H9 (cell line): ENCODE results near the gene CASP14. TPM values are rescaled to one million over a fixed set of nuclear protein-coding genes. Genes with fewer than 3 reads are reported as not detected.
A peak's percentile ranks its signal among the peaks of the same experiment; 100 is the strongest.

ENCODE experiments used
- DNase-seq: peaks from one replicate; pipeline ENCODE4 v3.0.0-alpha.2; 2017
- H2AFZ ChIP-seq: one replicate; pipeline ENCODE4 v1.6.1; 2013; ENCODE audit warnings: mild to moderate bottlenecking, low read length, control low read depth, moderate library complexity
- H2AK5ac ChIP-seq: 2 replicates; pipeline ENCODE4 v1.6.1; 2013; ENCODE audit warnings: low read length, control low read depth, mixed read lengths; ENCODE audit not compliant: insufficient read length
- H2BK120ac ChIP-seq: one replicate; pipeline ENCODE4 v1.6.1; 2013; ENCODE audit warnings: low read depth, mild to moderate bottlenecking, low read length, control low read depth, inconsistent platforms; ENCODE audit not compliant: poor library complexity, severe bottlenecking
- H2BK12ac ChIP-seq: 2 replicates; pipeline ENCODE4 v1.6.1; 2013; ENCODE audit warnings: low read length, control low read depth, mixed read lengths, low read depth; ENCODE audit not compliant: insufficient read length
- H2BK15ac ChIP-seq: 2 replicates; pipeline ENCODE4 v1.6.1; 2013; ENCODE audit warnings: low read depth, low read length, control low read depth
- H2BK20ac ChIP-seq: one replicate; pipeline ENCODE4 v1.6.1; 2013; ENCODE audit warnings: low read depth, mild to moderate bottlenecking, low read length, control low read depth, inconsistent platforms; ENCODE audit not compliant: poor library complexity, severe bottlenecking
- H2BK5ac ChIP-seq: 2 replicates; pipeline ENCODE4 v1.6.1; 2013; ENCODE audit warnings: low read length, control low read depth, mixed read lengths; ENCODE audit not compliant: insufficient read length
- H3K14ac ChIP-seq: 2 replicates; pipeline ENCODE4 v1.6.1; 2013; ENCODE audit warnings: low read length, control low read depth; ENCODE audit not compliant: insufficient read depth
- H3K18ac ChIP-seq: 2 replicates; pipeline ENCODE4 v1.6.1; 2013; ENCODE audit warnings: low read depth, mild to moderate bottlenecking, mixed read lengths, low read length, control low read depth; ENCODE audit not compliant: insufficient read length
- H3K23ac ChIP-seq: 2 replicates; pipeline ENCODE4 v1.6.1; 2013; ENCODE audit warnings: low read length, control low read depth, mixed read lengths, low read depth; ENCODE audit not compliant: insufficient read length
- H3K23me2 ChIP-seq: 2 replicates; pipeline ENCODE4 v1.6.1; 2013; ENCODE audit warnings: low read depth, mild to moderate bottlenecking, mixed read lengths, low read length, control low read depth; ENCODE audit not compliant: insufficient read length, poor library complexity, severe bottlenecking
- H3K27ac ChIP-seq: 2 replicates; pipeline ENCODE4 v1.5.1; 2013; ENCODE audit warnings: low read length, control low read depth, mixed read lengths, low read depth; ENCODE audit not compliant: insufficient read length
- H3K27me3 ChIP-seq: 2 replicates; pipeline ENCODE4 v1.6.1; 2013; ENCODE audit warnings: low read length, control low read depth, inconsistent platforms; ENCODE audit not compliant: insufficient read depth
- H3K4ac ChIP-seq: 2 replicates; pipeline ENCODE4 v1.6.1; 2013; ENCODE audit warnings: low read depth, mild to moderate bottlenecking, control low read depth, inconsistent platforms, low read length, moderate library complexity
- H3K4me1 ChIP-seq: 2 replicates; pipeline ENCODE4 v1.6.1; 2013; ENCODE audit warnings: low read length, control low read depth, inconsistent platforms; ENCODE audit not compliant: insufficient read depth
- H3K4me2 ChIP-seq: 2 replicates; pipeline ENCODE4 v1.6.1; 2013; ENCODE audit warnings: low read length, control low read depth, mixed read lengths; ENCODE audit not compliant: insufficient read length, insufficient read depth
- H3K56ac ChIP-seq: 2 replicates; pipeline ENCODE4 v1.6.1; 2013; ENCODE audit warnings: low read depth, mild to moderate bottlenecking, mixed read lengths, low read length, control low read depth; ENCODE audit not compliant: insufficient read length
- H3K79me1 ChIP-seq: 2 replicates; pipeline ENCODE4 v1.6.1; 2013; ENCODE audit warnings: low read depth, mild to moderate bottlenecking, moderate library complexity, low read length, control low read depth, inconsistent platforms; ENCODE audit not compliant: insufficient read depth, poor library complexity, severe bottlenecking
- H3K79me2 ChIP-seq: 2 replicates; pipeline ENCODE4 v1.6.1; 2013; ENCODE audit warnings: low read length, control low read depth, inconsistent platforms; ENCODE audit not compliant: insufficient read depth
- H3K9ac ChIP-seq: 2 replicates; pipeline ENCODE4 v1.6.1; 2013; ENCODE audit warnings: low read length, control low read depth, mixed read lengths; ENCODE audit not compliant: insufficient read length; ENCODE audit errors: extremely low read depth
- H3K9me3 ChIP-seq: one replicate; pipeline ENCODE4 v1.6.1; 2013; ENCODE audit warnings: low read depth, low read length, inconsistent platforms; ENCODE audit not compliant: control insufficient read depth
- H3T11ph ChIP-seq: one replicate; pipeline ENCODE4 v1.6.1; 2013; ENCODE audit warnings: mild to moderate bottlenecking, low read length, control low read depth, inconsistent platforms
- H4K20me1 ChIP-seq: one replicate; pipeline ENCODE4 v1.6.1; 2013; ENCODE audit not compliant: control insufficient read depth, insufficient read length, insufficient read depth
- H4K5ac ChIP-seq: 2 replicates; pipeline ENCODE4 v1.6.1; 2013; ENCODE audit warnings: low read depth, mild to moderate bottlenecking, mixed read lengths, low read length, control low read depth; ENCODE audit not compliant: insufficient read length
- H4K8ac ChIP-seq: replicated peaks from 2 replicates; pipeline ENCODE4 v1.6.1; 2013; ENCODE audit warnings: low read length, control low read depth, mixed read lengths, low read depth; ENCODE audit not compliant: insufficient read length
- H4K91ac ChIP-seq: 2 replicates; pipeline ENCODE4 v1.6.1; 2013; ENCODE audit warnings: low read depth, mild to moderate bottlenecking, moderate library complexity, mixed read lengths, low read length, control low read depth; ENCODE audit not compliant: insufficient read length
- H3K27ac Mint-ChIP-seq, 3 experiments: 2 replicates in 2 of 3; 3 replicates in 1 of 3; pipeline ENCODE4 v1.8.0; 2020 to 2021; ENCODE audit warnings: mixed read lengths in 3 of 3, mild to moderate bottlenecking in 1 of 3, moderate library complexity in 1 of 3
- H3K27me3 Mint-ChIP-seq: 2 replicates; pipeline ENCODE4 v1.8.0; 2021; ENCODE audit warnings: low read depth, mild to moderate bottlenecking, moderate library complexity, mixed read lengths
- H3K36me3 Mint-ChIP-seq, 3 experiments: 2 replicates in 2 of 3; 3 replicates in 1 of 3; pipeline ENCODE4 v1.8.0; 2020 to 2021; ENCODE audit warnings: low read depth in 3 of 3, mixed read lengths in 3 of 3; ENCODE audit not compliant: insufficient read depth in 1 of 3
- H3K4me1 Mint-ChIP-seq, 2 experiments: 2 replicates each; pipeline ENCODE4 v1.8.0; 2020; ENCODE audit warnings: mixed read lengths in 2 of 2
- H3K4me3 Mint-ChIP-seq, 2 experiments: 2 replicates in 1 of 2; 3 replicates in 1 of 2; pipeline ENCODE4 v1.8.0; 2020 to 2021; ENCODE audit warnings: mild to moderate bottlenecking in 2 of 2, mixed read lengths in 2 of 2, moderate library complexity in 1 of 2
- H3K9me3 Mint-ChIP-seq, 2 experiments: 2 replicates in 1 of 2; 3 replicates in 1 of 2; pipeline ENCODE4 v1.8.0; 2020; ENCODE audit warnings: mild to moderate bottlenecking in 2 of 2, mixed read lengths in 2 of 2, moderate library complexity in 1 of 2
- CTCF ChIP-seq: fragments of 200-600 bp; sonication (generic); conservative IDR thresholded peaks from 3 replicates; pipeline ENCODE4 v1.8.0; 2021; ENCODE audit warnings: antibody characterized with exemption, mild to moderate bottlenecking
- WGBS: extraction: QIAGEN DNeasy Blood & Tissue Kit; methylation state at CpG from one replicate; pipeline ENCODE4 v1.1.7; 2013; ENCODE audit warnings: missing lambda C conversion rate, low lambda C conversion rate, mixed read lengths; ENCODE audit not compliant: insufficient read length; ENCODE audit errors: extremely low coverage; 5-methylcytosine and 5-hydroxymethylcytosine counted together
- total RNA-seq: library from RNA; stranded (reverse); gene quantifications from 2 replicates; pipeline ENCODE4 v1.2.1, GENCODE V29; 2021

Gene CASP14
- total RNA-seq, 1 experiment from 2014 or later, result not detected

- H2BK12ac ChIP-seq, result no peak within 1 kb of the TSS
- peak; percentile 81 for DNase-seq
- H3K9me3 ChIP-seq, result no peaks in the 10 kb centered on the region
- no peak for TF ChIP-seq CTCF
- H2AFZ ChIP-seq, result peak within 1 kb of the TSS; percentile 82
- peak within 1 kb of the TSS; percentile 92 for H3K9ac ChIP-seq
- Mint-ChIP-seq H3K27ac (peak within 1 kb of the TSS; percentile 65 to 91 (median 85)), H3K36me3 (peaks cover 18 to 32% (median 26%) of the 10 kb centered on the region in 3 experiments), H3K4me3 (peak within 1 kb of the TSS; percentile 78 to 87), H3K9me3 (peaks cover 15 to 20% of the 10 kb centered on the region in 2 experiments), H3K4me1 (peaks cover 15 to 17% of the 10 kb centered on the region in 2 experiments), H3K27me3 (peaks cover 1% of the 10 kb centered on the region; the same call in 1 of the 2 replicates)
- H2AK5ac ChIP-seq, result no peak within 1 kb of the TSS
- H3K4me1 ChIP-seq, result no peaks in the 10 kb centered on the region; the same call in 1 of the 2 replicates
- H3K27me3 ChIP-seq, result no peaks in the 10 kb centered on the region
- no peak within 1 kb of the TSS for H3K23ac ChIP-seq
- H4K8ac ChIP-seq, result no peak within 1 kb of the TSS
- H4K91ac ChIP-seq, result no peak within 1 kb of the TSS
- H3K79me1 ChIP-seq, result no peaks in the 10 kb centered on the region
- H3K14ac ChIP-seq, result peak within 1 kb of the TSS; percentile 94
- H2BK120ac ChIP-seq, result no peak within 1 kb of the TSS
- H4K5ac ChIP-seq, result no peak within 1 kb of the TSS
- no peaks in the 10 kb centered on the region for H4K20me1 ChIP-seq
- H3K18ac ChIP-seq, result peak within 1 kb of the TSS; percentile 94
- no peak within 1 kb of the TSS for H3T11ph ChIP-seq
- no peak within 1 kb of the TSS for H2BK20ac ChIP-seq
- peaks cover 10% of the 10 kb centered on the region for H3K23me2 ChIP-seq
- no CpG with 5 or more reads among the region's 78 CpGs for WGBS
- H2BK5ac ChIP-seq, result no peak within 1 kb of the TSS
- H3K27ac ChIP-seq, result no peak within 1 kb of the TSS
- no peaks in the 10 kb centered on the region for H3K79me2 ChIP-seq
- H3K4me2 ChIP-seq, result peak within 1 kb of the TSS; percentile 73
- no peak within 1 kb of the TSS for H3K4ac ChIP-seq
- no peak within 1 kb of the TSS for H2BK15ac ChIP-seq
- H3K56ac ChIP-seq, result no peak within 1 kb of the TSS
Measured at GRCh38 chr19:15107061-15108010, 58.1 kb downstream of the CASP14 start, which contains the start of gene SYDE1. Gene SYDE1, plus strand, starts transcription at chr19:15107401. Its CDS starts 33 bp downstream, at chr19:15107434.

Other genes with a start within 250 kb of the CASP14 start
- gene OR7A5, start 214.3 kb upstream of the CASP14 start, total RNA-seq, result not detected in 2 replicates
- not detected in 2 replicates for gene OR7C1, start 214.3 kb upstream of the CASP14 start, total RNA-seq
- gene OR7A10, start 200.6 kb upstream of the CASP14 start, total RNA-seq, result not detected in 2 replicates
- gene OR7A17, start 163.3 kb upstream of the CASP14 start, total RNA-seq, result not detected in 2 replicates
- gene OR7C2, start 108.0 kb upstream of the CASP14 start, total RNA-seq, result not detected in 2 replicates
- gene SLC1A6, start 69.6 kb upstream of the CASP14 start, total RNA-seq, result 5.9 and 8.3 TPM in 2 replicates
- gene OR1I1, start 32.7 kb downstream of the CASP14 start, total RNA-seq, result not detected in 2 replicates
- 19.3 and 21.4 TPM in 2 replicates for gene SYDE1, start 57.9 kb downstream of the CASP14 start, total RNA-seq
- 164 and 165 TPM in 2 replicates for gene NOTCH3, start 151.5 kb downstream of the CASP14 start, total RNA-seq
- gene EPHX3, start 183.0 kb downstream of the CASP14 start, total RNA-seq, result 26.7 and 27.4 TPM in 2 replicates